ENCODE results near the gene NFATC2.
A peak's percentile ranks its signal among the peaks of the same experiment; 100 is the strongest.
"Not testable (repeated sequence)": the region's sequence is repeated elsewhere in the genome, so short reads cannot be mapped to it uniquely, and the experiment has no call there.

NFATC2 gene

GRCh38 chr20:51542571-51543421 lies at the start of gene NFATC2:
NFATC2 (minus strand) TSS chr20:51542719; CDS start chr20:51542499, 220 bp downstream.
- peak; percentile 61 for DNase-seq

GRCh38 chr20:51591871-51592270 lies 49.4 kb upstream of the NFATC2 start:
- no peak for DNase-seq

DNA sequence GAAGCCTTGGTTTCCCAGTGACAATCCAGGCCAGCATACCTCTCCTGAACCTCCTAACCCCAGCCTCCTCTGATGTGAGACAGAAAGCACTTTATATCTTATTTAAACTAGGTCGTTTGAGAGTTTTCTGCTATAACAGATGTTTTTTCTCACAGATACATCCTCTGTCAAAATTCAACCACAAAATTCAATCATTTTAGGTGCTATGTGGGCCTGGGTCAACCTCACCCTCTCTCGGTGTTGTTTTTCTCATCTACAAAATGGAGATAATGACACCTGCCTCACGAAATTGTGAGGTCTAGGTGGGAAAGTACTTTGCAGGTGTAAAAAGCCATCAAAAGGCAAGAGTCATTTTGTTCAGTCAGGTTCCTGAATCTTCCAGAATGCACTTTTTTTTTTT lies 46.2 kb upstream of the NFATC2 start:
- no peak for DNase-seq

- no peak for DNase-seq
Measured at GRCh38 chr20:51587145-51587544, 44.6 kb upstream of the NFATC2 start.

GRCh38 chr20:51586005-51586440 lies 43.5 kb upstream of the NFATC2 start:
- DNase-seq, result no peak

DNA sequence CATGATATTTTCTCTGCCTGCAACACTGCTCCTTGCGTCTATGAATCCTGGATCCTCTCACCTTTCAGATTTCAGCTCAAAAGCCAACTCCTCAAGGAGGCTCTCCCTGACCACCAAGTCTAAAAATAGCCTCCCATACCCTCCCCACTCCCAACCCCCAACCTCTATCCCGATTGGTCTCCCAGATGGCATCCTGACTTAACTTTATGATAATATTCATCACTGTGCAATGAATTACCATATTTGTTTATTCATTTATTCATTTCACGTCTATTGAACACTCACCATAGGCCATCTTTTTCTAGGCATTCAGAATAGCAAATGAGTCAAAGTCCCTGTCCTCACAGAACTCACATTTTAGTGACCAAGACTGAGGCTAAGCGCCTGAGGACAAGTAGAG lies 42.6 kb upstream of the NFATC2 start:
- no peak for DNase-seq

DNA sequence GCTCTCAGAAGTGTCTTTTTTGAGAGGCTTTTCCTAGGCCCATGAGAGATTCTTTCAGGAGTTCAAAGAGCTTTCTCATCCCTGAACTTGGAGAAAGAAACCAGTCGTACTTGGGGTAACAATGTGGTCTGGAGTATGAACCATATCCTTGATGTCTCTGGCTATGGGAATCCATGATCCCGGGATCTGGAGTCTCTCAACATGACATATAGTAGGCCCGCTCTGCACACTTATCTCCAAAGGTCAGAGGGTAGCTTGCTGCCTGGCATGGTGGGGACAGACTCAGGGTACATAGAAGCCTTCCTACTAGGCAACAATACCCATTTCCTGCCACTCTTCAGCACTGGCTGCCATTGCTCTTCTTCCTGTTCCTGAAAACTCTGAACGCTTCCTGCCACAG lies 42.2 kb upstream of the NFATC2 start:
- no peak for DNase-seq

GRCh38 chr20:51584116-51584515 lies 41.6 kb upstream of the NFATC2 start:
- DNase-seq, result no peak

DNA sequence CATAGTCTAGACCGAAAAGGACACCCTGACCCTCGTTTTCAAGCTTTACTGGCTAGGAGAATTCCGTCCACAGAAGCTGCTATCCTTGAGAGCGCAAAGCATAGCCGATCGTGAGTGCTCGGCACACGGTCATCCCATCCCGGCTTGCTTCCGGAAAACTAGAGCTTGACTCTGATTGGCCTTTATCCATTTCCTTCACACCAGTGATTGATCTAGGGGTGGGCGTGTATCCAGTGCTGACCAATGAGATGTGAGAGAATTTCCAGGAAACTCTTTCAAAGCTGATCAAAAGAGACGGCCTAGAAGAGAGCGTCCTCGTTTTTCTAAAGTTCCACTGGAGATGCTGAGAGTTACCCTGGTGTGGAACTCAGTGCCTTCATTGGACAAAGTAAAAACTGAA lies 41.0 kb upstream of the NFATC2 start:
- DNase-seq, result no peak

DNA sequence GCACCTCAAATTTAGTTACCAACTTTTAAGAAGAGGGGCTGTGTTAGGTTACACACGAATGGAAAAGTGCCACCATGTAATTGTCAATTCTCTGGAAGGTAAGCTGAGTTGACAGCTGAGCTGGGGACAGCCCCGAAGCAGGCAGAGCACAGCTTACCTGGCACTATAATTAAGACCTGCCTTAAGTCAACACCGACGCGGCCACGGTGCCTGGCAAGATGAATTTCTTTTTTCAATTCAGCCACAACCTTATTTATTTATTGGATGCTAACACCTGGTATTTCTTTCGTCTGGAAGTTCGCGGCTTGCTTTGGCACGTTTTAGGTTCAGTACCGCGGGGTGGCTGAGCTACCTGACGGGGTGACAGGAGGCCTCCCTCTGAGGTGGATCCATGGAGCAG lies 40.6 kb upstream of the NFATC2 start:
- peak; percentile 38 for DNase-seq

- no peak for DNase-seq
Measured at GRCh38 chr20:51581571-51581970, 39.1 kb upstream of the NFATC2 start.

GRCh38 chr20:51579137-51579536 lies 36.6 kb upstream of the NFATC2 start:
- no peak for DNase-seq

GRCh38 chr20:51578145-51578459 lies 35.6 kb upstream of the NFATC2 start:
- no peak for DNase-seq

DNA sequence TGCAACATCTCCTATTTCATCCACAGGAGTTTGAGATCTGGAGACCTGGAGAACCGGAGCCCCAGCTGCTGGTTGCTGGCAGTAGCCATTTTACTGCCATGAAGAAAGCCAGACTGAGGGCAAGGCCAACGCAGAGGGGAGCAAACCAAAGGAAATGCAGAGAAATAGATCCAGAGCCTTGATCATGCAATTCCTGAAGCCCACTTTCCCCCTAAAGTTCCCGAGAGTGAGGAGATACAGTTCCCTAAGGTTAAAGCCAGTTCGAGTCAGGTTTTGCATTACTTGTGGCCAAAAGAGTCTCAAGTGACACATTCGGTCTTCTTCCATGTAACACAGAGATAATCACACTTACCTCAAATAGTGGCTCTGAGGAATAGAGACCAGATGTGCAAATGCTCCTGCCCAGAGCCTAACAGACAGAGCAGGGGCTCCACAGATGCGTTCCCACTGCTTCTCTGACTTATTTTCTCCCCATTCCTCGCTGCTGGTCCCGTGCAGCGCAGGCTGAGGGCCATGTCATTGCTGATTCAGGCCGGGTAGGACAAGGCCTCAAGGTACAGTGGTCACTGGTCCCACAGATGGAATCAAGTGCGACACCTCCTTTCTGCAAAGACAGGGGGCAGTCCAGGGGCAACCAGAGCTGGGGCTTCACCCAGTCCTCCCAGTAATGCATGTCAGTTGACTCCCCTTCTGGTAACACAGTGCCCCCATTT lies 35.1 kb upstream of the NFATC2 start:
- no peak for DNase-seq

- DNase-seq, result no peak
Measured at GRCh38 chr20:51575486-51575885, 33.0 kb upstream of the NFATC2 start.

DNA sequence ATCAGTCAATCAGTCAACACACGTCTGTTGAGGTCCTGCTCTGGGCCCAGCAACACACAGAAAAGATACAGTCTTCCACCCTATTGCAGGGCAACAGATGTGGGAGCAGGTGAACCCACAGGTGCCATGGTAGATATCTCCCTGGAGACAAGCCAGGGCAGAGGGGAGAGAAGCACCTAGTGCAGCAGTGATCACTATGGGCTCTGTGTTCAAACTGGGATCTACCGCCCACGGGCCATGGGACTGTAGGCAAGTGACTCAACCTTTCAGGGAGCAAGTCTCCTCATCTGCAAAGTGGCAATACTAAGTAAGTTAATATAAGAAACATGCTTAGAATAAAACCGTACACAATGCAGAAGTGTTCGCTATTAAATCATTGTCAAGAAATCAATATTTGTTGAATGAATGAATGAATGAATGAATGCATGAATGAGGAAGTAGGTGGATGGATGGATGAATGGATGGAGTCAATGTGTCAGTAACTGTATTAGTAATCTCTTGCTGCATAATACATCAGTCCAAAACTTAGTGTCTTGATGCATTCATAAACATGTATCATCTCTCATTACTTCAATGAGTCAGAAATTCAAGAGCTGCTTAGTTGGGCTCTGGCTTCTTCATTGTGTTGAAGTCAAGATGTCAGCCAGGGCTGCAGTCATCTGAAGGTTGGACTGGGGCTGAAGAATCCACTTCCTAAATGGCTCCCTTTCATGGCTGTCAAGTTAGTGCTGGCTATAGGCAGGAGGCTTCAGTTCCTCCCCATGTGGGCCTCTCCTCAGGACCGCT lies 31.9 kb upstream of the NFATC2 start:
- DNase-seq, result no peak

- no peak for DNase-seq
Measured at GRCh38 chr20:51573576-51574243, 31.2 kb upstream of the NFATC2 start.

- no peak for DNase-seq
Measured at GRCh38 chr20:51571460-51571794, 28.9 kb upstream of the NFATC2 start.

DNA sequence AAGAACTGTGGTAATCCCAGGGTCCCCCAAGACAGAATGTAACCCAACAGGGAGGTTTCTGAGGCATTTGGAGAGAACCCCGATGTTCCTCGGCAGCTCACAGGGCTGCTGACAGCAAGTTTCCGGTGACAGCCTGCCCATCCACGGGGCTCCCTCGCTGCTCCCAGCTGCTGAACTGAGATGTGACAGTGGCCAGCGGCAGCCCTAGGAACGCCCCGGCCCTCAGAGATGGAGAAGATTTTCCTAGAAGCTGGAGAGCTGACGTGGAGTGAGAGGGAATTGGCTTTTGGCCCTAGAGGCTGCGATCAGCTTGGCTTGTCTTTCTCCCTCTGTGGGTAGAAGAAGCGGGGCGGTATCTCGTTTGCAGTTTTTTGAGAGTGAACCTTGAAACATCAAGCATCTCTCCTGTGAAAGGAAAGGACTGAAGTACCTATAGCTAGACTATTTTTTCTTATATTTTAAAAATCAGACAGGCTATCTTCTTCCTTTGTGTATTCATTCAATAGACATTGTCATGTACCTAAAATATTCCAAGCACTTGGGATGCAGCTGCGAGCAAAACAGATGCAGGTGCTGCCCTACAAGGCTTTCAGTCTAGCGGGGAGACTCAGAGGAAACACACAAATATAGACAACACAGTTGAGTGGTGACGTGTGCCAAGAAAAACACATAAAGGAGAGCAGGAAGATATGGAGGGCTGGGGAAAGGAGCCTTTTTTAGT lies 28.4 kb upstream of the NFATC2 start:
- DNase-seq, result no peak

- no peak for DNase-seq
Measured at GRCh38 chr20:51569815-51570738, 27.6 kb upstream of the NFATC2 start.

DNA sequence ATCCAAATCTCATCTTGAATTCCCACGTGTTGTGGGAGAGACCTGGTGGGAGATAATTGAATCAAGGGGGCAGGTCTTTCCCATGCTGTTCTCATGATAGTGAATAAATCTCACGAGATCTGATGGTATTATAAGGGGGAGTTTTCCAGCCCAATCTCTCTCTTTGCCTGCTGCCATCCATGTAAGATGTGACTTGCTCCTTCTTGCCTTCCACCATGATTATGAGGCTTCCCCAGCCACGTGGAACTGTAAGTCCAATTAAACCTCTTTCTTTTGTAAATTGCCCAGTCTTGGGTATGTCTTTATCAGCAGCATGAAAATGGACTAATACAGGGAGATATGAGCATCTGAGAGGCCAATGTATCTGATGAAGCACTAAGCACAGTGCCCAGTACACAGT lies 26.0 kb upstream of the NFATC2 start:
- DNase-seq, result not testable (repeated sequence)
